MV-4-11 (cell line): ENCODE measurements around the gene PRSS21.

Experiments used
- DNase-seq: peaks from one replicate; lab custom pipeline; 2025; lab: John Stamatoyannopoulos, UW

Gene PRSS21

DNA sequence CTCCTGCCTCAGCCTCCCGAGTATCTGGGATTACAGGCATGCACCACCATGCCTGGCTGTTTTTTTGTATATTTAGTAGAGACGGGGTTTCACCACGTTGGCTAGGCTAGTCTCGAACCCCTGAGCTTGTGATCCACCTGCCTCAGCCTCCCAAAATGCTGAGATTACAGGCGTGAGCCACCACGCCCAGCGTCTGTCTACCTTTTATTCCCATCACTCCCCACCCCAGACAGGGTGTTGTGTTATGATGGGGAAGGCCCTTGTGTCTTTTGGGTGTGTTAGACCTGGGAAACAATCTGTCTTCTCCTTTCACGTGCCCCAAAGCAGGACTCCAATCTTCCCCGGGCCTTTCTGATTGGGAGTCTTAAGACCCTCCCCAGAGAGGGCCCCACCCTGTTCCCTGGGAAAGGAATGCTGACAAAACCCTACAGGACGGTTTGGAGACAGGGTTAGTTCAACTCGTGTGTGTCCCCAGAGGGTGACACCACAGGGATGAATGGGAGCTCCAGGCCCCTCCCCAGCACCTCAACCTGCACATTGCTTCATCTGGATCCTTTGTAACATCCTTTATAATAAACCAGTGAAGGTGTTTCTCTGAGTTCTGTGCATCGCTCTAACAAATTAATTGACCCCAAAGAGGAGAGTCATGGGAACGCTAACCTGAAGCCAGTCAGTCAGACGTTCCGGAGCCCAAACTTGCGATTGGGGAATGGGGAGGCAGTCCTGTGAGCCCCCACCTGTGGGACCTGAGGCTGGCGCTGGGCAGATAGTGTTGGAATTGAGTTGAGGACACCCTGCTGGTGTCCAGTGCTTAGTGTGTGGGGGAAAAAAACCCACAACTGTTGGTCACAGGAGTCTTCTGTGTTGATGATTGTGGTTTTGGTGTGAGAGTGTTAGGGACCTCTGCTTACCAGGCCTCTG is 36.8 kb upstream of the PRSS21 start:
- DNase-seq: no peak

DNA sequence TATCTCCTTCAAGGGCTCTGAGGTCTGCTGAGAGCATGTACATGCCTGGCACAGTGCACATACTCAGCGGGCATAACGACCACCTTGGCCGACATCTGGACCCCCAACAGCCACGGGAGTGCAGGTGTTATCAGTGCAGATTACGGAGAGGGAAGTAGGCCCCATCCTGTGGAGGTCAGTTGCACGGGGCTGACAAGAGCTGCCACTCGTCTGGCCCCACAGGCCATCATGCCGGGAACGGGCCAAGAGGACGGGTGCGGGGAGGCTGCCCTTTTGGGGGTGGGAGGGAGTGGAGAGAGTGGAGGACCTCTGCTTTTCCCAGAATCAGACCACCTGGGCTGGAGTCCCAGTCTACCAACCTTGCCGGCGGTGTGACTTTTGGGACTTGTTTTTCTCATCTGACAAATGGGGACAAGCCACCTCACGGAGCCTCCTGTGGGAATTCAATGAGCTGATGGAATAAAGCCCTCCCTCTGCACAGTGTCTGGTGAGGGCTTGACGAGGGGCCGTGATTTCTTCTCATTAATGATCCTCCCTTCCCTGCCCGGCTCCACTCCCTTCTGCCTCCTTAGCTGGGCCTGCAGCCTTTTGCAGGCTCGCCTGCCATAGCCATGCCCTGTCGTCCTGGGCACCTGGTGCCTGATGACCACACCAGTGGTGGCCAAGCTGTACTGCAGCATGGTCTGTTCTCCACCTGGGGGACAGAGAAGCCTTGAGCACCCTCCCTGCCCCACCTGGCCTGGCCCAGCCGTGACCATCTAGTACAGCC is 34.3 kb upstream of the PRSS21 start:
- DNase-seq: no peak

DNA sequence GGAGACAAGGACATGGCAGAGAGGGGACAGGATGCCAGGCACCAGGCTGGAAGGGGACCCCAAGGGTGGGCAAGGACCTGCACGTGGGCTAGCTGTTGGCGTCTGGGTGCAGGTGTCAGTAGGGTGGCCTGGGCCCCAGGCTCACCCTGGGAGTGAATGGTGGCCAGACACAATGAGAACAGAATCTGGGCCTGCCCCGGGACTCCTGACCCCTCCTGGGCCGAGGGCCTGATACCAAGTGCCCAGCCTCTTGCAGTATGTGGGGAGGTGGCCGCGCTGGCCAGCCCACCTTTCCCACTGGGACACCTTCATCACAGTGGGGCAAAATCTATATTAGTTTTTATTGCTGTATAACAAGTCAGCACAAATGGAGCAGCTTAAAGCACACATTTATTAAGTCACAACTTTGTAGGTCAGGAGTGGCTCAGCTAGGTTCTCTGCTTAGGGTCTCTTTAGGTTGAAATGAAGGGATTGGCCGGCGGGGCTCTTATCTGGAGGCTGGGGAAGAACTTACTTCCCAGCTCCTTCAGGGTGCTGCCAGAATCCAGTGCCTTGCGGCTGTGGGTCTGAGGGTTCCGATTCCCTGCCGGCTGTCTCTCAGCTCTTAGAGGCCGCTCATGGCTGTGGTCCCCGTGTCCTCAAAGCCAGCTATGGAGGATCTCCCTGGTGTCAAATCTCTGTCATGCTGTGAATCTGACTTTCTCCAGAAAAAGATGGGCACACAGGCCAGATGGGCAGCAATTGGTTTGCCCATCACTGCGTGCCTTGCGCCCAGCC is 33.3 kb upstream of the PRSS21 start:
- DNase-seq: no peak

DNA sequence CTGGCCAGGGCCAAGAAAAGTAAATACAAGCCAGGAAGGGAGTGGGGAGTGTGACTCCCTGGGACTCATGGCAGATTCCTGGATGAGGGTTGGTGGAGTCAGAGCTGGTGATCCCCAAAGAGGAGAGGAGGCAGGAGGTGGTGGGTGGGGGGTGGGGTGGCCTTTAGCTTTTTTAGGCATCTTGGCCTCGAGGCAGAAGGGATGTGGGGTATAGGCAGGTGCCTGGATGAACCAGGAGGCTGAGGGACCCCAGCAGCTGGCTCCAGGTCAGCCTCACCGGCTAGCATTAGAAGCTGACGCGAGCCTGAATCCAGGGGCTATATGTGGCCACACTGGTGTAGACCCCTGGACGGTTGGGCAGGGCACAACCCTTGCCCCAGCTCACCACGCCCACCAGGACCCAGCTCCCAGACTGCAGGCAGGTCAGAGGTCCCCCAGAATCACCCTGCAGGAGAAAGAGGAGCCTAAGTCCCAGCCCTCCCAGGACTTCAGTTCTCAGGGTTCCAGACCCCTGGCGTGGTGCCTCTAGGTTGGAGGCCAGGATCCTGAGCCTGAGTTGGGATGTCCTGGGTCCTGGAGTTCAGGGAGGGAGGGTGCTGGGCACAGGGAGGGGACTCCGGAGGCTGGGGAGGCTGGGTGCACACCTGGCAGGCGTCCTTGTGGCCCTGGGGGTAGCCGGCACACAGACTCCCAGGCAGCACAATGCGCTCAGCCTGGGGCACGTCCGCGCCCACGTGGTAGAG is 32.5 kb upstream of the PRSS21 start:
- no peak for DNase-seq

DNA sequence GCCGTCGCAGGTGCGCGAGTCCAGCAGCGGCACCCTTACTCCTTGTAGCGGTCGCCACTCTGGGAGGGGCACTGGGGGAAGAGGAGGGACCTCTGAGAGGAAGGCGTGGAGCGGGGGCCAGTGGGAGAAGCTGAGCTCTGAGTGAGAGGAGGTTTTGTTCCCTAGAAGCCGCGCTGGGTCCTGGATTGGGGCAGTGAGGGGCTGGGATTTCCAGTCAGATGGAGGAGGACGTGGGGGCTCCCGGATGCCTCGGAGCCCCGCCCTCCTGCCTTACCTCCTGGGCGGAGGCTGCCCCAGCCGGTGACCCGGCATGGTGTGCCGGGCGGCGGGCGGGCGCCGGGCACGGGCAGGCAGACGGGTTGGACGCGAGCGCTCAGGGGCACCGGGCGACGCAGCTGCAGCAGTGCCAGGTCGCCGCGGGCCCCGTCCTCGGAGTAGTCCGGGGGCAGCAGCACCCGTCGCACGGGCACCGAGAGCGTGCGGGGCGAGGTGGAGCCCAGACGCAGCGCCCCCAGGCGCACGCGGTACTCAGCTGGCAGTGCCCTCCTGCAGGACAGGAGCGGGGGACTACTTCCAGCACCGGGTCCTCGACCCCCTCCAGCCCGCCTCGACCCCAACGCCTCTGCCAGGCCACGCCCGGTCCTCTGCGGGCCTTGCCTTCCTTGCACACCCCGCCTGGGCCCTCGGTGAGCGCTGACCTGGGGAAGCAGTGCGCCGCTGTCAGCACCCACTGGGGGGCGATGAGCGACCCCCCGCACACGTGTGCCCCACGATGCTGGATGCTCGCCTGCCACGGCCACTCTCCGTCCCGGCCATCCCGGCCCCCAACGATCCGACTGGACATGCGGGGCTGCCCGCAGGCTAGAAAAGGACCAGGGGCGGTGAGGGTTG is 31.7 kb upstream of the PRSS21 start:
- no peak for DNase-seq

DNA sequence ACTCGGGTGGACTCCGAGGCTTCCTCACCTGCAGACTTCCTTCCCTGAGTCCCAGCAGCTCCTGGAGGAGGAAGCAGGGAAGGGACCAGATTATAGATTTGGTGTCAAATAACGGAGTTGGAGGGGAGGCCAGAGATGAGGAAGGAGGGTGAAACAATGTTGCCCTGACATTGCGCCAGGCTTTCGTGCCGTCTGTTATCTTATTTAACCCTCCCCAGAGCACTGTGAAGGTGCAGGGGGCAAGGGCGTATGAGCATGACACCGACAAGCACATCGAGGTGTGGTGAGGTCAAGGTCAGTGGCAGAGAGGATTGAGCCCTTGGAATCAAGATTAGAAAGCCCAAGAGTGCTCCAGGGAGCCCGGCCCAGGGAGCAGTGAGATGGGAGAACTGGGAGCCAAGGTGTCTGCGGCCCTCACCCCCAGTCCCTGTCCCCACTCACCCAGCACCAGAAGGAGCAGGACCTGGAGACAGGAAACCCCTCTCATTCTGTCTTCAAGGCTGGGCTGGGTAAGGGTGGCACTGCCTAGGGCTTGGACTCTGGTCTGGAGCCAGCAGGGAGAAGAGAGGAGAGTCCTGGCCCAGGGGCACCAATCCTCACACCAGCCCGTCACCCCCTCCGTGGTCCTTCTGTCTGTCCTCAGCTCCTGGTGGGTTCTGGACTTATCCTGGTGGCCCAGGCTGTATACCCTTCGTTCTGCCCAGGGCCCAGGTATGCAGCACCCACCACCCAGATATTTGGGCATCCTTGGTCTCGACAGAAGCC is 30.8 kb upstream of the PRSS21 start:
- no peak for DNase-seq

DNA sequence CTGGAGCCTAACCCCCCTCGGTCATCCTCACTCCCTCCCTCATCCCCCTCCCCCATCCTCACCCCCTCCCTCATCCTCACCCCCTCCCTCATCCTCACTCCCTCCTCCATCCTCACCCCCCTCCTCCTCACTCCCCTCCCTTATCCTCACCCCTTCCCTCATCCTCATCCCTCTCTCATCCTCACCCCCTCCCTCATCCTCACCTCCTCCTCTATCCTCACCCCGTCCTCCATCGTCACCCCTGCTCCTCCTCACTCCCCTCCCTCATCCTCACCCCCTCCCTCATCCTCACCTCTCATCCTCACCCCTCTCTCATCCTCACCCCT is 30.2 kb upstream of the PRSS21 start:
- no peak for DNase-seq

DNA sequence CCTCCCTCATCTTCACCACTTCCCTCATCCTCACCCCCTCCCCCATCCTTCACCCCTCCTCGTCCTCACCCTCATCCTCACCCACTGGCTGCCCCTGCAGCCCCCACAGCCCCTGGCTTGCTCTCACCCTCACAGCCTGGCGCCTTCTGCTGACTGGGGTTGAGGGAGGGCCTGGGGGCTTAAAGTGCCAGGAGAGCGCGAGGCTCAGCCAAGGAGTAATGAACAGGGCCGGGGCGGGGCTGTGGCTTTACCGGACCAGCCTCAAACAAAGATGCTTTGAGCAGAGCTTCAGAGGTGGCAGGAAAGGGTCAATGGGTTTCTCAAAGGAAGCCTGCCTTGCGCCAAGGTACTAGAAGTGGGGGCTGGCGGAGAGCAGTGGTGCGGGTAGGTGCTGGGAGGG is 29.6 kb upstream of the PRSS21 start, which contains the start of gene PRSS33:
PRSS33 (minus strand) TSS at position 155 of the 400 bp plus-strand sequence. CDS start 1,013 bp downstream, outside the sequence.
- no peak for DNase-seq

DNA sequence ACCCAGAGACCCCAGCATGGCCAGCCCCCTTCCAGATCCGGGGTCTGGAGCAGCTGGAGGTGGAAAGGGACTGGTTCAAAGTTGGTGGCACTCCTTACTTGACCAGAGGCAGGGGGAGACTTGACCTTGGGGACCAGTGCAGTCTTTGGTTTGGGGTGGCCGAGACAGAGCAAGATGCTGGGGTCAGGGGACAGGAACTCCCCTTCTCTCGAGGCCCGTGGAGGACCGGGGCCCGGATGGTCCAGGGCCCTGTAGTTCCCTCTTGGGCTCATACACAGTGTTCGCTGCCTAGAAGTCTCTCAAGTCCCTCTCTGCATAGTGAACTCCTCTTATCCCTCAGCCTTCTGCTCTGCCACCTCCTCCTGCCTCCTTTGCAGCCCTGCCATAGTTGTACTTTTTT is 29.1 kb upstream of the PRSS21 start:
- no peak for DNase-seq

DNA sequence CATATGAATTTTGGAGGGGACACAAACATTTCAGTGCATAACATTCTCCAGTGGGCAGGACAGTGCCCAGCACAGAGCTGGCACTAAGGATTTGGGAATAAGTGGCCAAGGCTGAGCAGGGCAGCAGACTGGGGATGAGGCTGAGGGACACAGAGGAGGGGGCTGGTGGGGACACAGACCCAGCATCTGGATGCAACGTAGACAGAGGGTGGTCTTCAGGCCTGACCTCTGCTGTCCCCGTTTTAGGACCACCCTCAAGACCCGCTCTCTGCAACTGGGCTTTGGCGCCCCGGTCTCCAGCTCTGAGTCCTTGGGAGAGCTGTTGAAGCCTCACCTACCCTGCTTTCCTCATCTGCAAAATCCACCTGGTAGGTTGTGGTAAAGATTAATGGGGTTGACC is 26.4 kb upstream of the PRSS21 start:
- DNase-seq: no peak

DNA sequence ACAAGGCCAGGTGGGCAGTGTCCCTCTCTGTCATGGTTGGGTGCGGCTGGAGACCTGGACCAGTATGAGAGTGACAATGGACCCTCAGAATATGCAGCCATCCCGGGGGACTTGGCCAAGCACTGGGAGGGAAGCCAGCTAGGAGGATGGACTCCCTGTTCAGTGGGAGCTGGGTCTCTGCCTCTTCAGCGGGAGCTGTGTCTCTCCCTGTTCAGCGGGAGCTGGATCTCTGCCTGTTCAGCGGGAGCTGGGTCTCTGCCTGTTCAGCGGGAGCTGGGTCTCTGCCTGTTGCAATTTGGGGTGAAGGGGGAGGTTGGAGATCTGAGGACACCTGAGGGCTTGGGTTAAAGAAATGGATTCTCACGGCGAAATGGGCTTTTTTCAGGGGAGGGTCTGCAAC is 25.9 kb upstream of the PRSS21 start:
- no peak for DNase-seq

DNA sequence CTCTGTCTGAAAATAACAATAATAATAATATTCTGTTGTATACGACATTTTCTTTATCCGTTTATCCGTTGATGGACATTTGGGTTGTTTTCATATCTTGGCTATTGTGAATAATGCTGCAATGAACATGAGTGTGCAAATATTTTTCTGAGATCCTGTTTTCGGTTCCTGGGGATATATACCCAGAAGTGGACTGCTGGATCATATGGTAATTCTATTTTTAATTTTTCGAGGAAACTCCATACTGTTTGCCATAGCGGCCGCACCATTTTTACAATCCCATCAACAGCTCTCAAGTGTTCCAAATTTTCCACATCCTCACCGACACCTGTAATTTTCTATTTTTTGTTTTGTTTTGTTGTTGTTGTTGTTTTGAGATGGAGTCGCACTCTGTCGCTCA is 24.1 kb upstream of the PRSS21 start:
- DNase-seq: no peak

DNA sequence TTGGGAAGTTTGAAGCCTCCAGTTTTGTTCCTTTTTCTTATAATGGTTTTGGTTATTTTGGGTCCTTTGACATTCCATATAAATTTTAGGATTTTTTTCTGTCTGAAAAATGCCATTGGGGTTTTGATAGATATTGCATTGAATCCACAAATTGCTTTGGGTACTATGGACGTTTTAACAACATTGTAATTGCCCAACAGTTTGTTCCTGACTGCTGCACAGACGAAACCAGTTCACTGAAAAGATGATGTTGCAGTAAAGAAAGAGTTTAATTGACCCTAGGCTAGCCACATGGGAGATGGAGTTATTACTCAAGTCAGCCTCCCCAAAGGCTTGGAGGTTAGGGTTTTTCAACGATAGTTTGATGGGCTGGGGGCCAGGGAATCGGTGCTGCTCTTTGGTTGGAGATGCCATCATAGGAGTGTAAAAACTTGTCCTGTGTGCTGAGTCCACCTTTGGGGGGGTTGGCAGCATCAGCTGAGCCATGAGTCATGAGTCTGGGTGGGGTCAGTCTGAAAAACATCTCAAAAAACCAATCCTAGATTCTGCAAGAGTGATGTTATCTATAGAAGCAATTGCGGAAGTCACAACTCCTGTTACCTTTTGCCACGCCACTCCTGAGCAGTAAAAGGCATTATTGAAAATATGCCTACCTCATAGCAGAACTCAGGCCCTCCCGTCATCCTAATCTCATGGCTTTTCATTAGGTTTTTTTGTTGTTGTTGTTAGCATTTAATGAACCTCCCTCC is 21.5 kb upstream of the PRSS21 start:
- peak; percentile 34 for DNase-seq

DNA sequence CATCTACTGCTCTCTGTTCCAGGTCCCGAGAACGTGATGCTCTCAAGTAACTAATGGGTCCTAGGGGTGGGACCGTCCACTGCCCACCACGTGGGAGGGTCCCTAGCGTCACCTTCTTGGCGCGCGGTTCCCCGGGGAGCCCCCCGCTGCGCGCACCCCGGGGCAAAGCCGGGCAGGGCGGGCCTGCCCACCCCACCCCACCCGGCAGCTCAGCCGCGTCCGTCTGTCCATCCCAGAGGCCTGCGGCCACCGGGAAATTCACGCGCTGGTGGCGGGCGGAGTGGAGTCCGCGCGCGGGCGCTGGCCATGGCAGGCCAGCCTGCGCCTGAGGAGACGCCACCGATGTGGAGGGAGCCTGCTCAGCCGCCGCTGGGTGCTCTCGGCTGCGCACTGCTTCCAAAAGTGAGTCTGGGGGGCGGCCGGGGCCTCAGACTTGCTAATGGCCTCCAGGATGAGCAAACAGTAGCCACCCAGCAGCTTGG is 18.3 kb upstream of the PRSS21 start:
- DNase-seq: no peak

DNA sequence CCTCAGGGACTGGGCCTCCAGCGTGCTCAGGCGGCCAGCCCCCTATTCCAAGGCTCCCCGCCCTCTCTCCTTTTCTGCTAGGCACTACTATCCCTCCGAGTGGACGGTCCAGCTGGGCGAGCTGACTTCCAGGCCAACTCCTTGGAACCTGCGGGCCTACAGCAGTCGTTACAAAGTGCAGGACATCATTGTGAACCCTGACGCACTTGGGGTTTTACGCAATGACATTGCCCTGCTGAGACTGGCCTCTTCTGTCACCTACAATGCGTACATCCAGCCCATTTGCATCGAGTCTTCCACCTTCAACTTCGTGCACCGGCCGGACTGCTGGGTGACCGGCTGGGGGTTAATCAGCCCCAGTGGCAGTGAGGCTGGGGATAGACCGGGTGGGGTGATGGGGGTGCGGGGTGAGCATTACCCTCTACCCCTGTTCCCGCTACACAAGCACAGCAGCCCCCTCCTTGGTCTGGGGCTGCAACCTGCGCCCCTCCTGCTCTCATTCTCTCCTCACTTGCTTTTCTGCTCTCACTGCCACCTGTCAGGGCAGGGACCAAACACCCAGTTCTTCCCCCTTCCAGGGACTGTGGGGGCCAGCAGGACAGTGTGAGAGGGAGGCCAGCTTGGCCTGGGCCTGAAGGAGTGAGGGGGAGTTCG is 17.7 kb upstream of the PRSS21 start:
- no peak for DNase-seq

DNA sequence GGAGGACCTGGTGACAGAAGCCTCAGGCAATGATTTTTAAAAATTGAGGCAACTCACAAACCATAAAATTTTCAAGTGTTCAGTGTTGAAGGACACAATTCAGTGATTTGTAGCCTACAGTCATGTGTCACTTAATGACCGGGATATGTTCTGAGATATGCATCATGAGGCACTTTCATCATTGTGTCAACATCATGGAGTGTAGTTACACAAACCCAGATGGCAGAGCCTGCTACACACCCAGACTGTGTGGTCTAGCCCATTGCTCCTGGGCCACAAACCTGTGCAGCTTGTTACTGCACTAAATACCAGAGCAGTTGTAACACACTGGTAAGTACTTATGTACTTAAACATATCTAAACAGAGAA is 17.2 kb upstream of the PRSS21 start:
- no peak for DNase-seq

DNA sequence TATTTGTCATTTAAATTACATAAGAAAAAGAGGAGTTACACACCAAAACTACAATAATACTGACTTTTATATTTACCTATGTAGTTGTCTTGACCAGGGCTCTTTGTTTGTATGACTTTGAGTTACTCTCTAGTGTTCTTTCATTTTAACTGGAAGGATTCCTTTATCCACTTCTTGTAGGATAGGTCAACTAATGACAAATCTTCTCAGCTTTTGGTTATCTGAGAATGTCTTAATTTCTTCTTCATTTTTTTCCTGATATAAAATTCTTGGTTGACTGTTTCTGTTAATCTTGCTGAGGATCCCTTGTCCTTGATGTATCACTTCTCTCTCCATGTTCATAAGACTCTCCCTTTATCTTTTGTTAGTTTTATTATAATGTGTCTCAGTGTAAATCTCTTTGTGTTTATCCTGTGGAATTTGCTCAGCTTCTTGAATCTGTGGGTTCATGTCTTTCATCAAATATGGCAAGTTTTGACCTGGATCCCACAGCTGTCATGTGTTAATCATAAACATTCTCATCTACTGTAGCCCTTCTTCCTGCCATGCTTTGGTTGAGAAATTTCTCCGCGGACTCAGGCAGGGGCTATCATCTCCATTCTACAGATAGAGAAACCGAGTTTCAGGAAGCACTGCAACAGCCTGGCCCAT is 13.4 kb upstream of the PRSS21 start:
- no peak for DNase-seq

DNA sequence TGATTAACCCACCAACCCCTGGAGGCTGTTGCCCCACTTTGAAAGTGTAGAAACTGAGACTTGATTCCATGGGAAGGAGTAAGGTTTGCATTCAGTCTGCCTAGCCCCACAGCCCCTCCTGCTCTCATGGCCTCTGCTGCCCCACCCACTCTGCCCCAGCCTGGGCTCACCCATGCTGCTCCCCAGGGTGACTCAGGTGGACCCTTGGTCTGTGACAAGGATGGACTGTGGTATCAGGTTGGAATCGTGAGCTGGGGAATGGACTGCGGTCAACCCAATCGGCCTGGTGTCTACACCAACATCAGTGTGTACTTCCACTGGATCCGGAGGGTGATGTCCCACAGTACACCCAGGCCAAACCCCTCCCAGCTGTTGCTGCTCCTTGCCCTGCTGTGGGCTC is 12.3 kb upstream of the PRSS21 start:
- no peak for DNase-seq
